ENCODE data around the gene CBX4. TPM values are rescaled to one million over a fixed set of nuclear protein-coding genes. Genes with fewer than 3 reads are reported as not detected.

CBX4 gene
- total and polyA plus RNA-seq, 2 of the 13 experiments (the other 11 are each of a cell fraction or from before 2014, with no cell fraction given): 25.8 to 50.8 TPM

- TF ChIP-seq PHF21A (CRISPR knock-in tag; IDR thresholded peaks at IDR 0.05): peak; percentile 93
- TF ChIP-seq ZFY (CRISPR knock-in tag; IDR thresholded peaks at IDR 0.05): peak; percentile 34
- TF ChIP-seq SOX5 (CRISPR knock-in tag; IDR thresholded peaks at IDR 0.05; ENCODE audit: borderline replicate concordance): peak; percentile 91
- TF ChIP-seq SALL2 (CRISPR knock-in tag; IDR thresholded peaks at IDR 0.05): no peak
- TF ChIP-seq MTA1 (CRISPR knock-in tag; IDR thresholded peaks at IDR 0.05; ENCODE audit: borderline replicate concordance): no peak; the same call in none of the 2 replicates
- no peak for TF ChIP-seq HNRNPL (IDR thresholded peaks at IDR 0.05; ENCODE audit: low read depth, low read length)
- peak; percentile 79; the same call in 1 of the 2 replicates for TF ChIP-seq CBX5 (CRISPR knock-in tag; IDR thresholded peaks at IDR 0.05; ENCODE audit: borderline replicate concordance)
- peak; percentile 81 for TF ChIP-seq SP5 (CRISPR knock-in tag; IDR thresholded peaks at IDR 0.05; ENCODE audit: borderline replicate concordance, low read depth)
- TF ChIP-seq, protein P1, sequence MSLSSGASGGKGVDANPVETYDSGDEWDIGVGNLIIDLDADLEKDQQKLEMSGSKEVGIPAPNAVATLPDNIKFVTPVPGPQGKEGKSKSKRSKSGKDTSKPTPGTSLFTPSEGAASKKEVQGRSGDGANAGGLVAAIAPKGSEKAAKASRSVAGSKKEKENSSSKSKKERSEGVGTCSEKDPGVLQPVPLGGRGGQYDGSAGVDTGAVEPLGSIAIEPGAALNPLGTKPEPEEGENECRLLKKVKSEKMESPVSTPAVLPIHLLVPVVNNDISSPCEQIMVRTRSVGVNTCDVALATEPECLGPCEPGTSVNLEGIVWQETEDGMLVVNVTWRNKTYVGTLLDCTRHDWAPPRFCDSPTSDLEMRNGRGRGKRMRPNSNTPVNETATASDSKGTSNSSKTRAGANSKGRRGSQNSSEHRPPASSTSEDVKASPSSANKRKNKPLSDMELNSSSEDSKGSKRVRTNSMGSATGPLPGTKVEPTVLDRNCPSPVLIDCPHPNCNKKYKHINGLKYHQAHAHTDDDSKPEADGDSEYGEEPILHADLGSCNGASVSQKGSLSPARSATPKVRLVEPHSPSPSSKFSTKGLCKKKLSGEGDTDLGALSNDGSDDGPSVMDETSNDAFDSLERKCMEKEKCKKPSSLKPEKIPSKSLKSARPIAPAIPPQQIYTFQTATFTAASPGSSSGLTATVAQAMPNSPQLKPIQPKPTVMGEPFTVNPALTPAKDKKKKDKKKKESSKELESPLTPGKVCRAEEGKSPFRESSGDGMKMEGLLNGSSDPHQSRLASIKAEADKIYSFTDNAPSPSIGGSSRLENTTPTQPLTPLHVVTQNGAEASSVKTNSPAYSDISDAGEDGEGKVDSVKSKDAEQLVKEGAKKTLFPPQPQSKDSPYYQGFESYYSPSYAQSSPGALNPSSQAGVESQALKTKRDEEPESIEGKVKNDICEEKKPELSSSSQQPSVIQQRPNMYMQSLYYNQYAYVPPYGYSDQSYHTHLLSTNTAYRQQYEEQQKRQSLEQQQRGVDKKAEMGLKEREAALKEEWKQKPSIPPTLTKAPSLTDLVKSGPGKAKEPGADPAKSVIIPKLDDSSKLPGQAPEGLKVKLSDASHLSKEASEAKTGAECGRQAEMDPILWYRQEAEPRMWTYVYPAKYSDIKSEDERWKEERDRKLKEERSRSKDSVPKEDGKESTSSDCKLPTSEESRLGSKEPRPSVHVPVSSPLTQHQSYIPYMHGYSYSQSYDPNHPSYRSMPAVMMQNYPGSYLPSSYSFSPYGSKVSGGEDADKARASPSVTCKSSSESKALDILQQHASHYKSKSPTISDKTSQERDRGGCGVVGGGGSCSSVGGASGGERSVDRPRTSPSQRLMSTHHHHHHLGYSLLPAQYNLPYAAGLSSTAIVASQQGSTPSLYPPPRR (CRISPR knock-in tag; IDR thresholded peaks at IDR 0.05; ENCODE audit: borderline replicate concordance): peak; percentile 96
- TF ChIP-seq THYN1 (CRISPR knock-in tag; IDR thresholded peaks at IDR 0.05; ENCODE audit: borderline replicate concordance, low read depth): no peak
- TF ChIP-seq NFKB2 (CRISPR knock-in tag; IDR thresholded peaks at IDR 0.05; ENCODE audit: borderline replicate concordance): peak; percentile 36; the same call in 1 of the 2 replicates
- TF ChIP-seq ZBTB46 (CRISPR knock-in tag; IDR thresholded peaks at IDR 0.05; ENCODE audit: borderline replicate concordance): no peak; the same call in 1 of the 2 replicates
- TF ChIP-seq POGK (CRISPR knock-in tag; conservative IDR thresholded peaks at IDR 0.05): peak; percentile 81
- no peak for TF ChIP-seq ZNF720 (CRISPR knock-in tag; IDR thresholded peaks at IDR 0.05)
- TF ChIP-seq ZFAT (CRISPR knock-in tag; conservative IDR thresholded peaks at IDR 0.05): 0 out of 2 replicates have a peak, but pooled peaks have one; percentile 41
- no peak for TF ChIP-seq TCF7L2 (IDR thresholded peaks at IDR 0.05; ENCODE audit: low read depth, low read length)
- no peak for TF ChIP-seq ZNF30 (CRISPR knock-in tag; IDR thresholded peaks at IDR 0.05)
- no peak for TF ChIP-seq AGO1 (IDR thresholded peaks at IDR 0.05; ENCODE audit: low read depth, low read length, poor library complexity, severe bottlenecking)
- 0 out of 2 replicates have a peak, but pooled peaks have one; percentile 62 for TF ChIP-seq CREB3 (CRISPR knock-in tag; IDR thresholded peaks at IDR 0.05)
- TF ChIP-seq IRF2 (CRISPR knock-in tag; IDR thresholded peaks at IDR 0.05): peak; percentile 92
- no peak for TF ChIP-seq PAX8 (CRISPR knock-in tag; IDR thresholded peaks at IDR 0.05; ENCODE audit: borderline replicate concordance)
These were observed 16.6 kb downstream of the CBX4 start (continued) for GRCh38 chr17:79822583-79823124.
